HG03103 (cell line): ENCODE measurements around the gene EPOP.
"Not testable (repeated sequence)": the region's sequence is repeated elsewhere in the genome, so short reads cannot be mapped to it uniquely, and the experiment has no call there.

Source experiments
- ATAC-seq: cut with Tn5 transposase; IDR thresholded peaks from one replicate; pipeline ENCODE4 v1.9.1; 2021; ENCODE audit warnings: low read depth; ENCODE audit not compliant: unreplicated experiment

EPOP gene

DNA sequence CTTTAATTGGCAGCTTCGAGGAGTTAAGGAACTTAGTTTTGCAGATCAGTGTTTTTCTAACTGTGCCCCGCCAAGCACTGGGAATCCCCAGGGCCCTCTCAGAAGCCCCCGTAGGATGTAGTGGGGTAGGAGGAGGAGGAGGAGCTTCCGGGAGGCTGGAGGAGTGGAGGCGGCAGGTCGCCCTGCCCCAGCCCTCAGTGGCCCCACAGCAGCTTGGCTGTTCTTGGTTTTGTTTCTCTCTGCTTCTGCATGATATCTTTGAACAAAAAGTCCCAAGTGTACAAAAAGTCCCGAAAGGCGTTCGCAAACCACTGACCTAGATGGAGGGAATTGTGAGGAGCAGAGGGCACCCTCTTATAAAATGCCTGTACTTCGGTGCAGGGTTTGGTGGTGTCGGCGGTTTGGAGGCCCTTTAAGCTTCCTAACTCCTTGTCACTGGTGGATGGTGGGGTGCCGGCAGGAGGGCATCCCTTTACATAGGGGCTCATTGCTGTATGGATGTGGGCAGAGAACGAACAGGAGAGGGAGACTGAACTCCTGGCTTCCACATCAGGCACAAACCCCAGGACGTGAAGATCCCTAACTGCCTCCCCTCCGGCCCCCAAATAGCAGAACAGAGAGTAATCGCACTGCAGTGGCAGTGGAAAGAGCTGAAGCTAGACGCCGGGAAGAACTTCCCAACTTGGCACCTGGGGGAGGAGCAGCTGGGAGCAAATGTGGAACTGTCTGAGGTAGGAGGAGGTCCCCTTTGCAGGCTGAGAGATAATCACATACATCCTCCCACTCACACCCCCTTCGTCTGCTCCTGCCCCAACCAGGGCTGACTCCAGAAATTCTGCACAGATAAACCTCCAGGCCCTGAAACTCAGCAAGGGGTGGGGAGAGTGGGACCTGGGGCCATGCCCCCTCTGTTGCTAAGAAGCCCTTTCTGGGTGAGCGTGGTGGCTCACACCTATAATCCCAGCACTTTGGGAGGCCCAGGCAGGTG lies 20.1 kb downstream of the EPOP start:
- ATAC-seq: no peak

DNA sequence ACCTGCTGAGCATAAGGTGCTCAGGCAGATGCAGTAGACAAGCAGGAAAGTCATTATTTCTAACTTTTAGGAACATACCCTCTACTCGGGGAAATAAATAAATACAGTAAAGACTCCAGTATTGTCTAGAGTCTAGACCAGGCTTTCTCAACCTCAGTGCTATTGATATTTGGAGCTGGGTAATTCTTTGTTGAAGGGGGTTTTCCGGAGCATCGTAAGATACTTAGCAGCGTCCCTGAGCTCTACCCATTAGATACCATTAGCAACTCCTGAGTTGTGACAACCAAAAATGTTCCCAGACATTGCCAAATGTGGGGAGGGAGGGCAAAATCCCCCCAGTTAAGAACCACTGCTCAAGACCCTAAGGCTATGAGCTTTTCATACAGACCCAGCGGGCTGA lies 21.1 kb downstream of the EPOP start:
- no peak for ATAC-seq

DNA sequence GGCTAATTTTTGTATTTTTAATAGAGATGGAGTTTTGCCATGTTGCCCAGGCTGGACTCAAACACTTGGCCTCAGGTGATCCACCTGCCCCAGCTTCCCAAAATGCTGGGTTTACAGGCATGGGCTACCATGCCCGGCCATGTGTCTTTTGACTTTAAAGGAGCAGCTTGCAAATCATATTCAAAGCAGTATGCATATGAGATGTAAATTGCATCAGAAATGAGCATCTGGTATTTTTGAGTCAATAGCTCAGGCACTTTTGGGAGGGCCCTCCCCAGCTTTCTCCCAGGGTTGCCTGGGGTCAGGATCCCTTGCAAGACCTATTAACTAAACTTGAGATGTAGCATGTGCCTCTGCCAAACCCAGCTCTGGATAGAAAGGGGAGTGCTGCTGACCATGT lies 21.5 kb downstream of the EPOP start:
- ATAC-seq: no peak

DNA sequence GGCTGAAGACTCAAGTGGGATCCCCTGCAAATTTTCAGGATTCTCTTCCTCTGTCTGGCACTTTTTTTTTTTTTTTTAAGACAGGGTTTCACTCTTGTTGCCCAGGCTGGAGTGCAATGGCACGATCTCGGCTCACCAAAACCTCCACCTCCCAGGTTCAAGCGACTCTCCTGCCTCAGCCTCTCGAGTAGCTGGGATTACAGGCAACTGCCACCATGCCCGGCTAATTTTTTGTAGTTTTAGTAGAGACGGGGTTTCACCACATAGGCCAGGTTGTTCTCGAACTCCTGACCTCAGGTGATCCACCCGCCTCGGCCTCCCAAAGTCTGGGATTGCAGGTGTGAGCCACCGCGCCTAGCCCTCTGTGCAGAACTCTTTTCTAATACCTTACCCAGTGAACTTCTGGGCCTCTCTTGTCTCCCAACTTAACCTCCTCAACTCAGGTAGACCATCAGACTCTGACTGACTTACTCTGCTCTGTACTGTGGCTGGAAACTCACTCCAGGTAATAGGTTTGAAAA lies 24.0 kb downstream of the EPOP start:
- not testable (repeated sequence) for ATAC-seq

GRCh38 chr17:38637951-38638350 lies 36.8 kb downstream of the EPOP start:
- no peak for ATAC-seq

DNA sequence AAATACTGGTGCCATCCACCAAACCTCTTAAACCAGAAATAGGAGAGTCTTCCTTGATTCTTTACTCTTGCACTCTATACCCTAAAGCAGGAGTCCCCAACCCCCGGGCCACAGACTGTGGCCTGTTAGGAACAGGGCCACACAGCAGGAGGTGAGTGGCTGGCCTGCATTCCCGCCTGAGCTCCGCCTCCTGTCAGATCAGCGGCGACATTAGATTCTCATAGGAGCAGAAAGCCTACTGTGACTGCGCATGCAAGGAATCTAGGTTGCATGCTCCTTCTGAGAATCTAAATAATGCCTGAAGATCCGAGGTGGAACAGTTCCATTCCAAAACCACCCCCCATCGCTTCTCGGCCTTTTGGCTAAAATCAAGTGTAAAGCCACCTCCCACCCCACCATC lies 38.7 kb downstream of the EPOP start:
- no peak for ATAC-seq

- ATAC-seq: no peak
Measured at GRCh38 chr17:38632334-38632733, 42.4 kb downstream of the EPOP start.

DNA sequence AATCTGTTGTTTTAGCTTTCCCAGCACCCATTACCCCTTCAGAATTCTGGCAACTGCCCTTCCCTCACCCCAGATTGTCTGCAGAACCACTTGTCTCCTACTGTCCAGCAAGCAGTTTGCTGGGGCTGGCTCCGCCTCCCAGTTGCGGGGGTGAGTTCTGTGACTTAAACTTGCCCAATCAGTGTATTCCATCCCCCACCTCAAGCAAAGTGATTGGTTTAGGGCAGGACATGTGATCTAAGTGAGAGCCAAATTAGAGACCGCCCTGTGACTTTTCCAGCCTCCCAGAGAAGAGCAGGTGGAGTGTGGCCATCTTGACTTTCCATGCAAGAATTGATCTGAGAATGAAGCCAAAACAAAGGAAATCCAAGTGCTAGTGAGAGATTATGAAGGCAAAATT lies 46.3 kb downstream of the EPOP start:
- no peak for ATAC-seq

DNA sequence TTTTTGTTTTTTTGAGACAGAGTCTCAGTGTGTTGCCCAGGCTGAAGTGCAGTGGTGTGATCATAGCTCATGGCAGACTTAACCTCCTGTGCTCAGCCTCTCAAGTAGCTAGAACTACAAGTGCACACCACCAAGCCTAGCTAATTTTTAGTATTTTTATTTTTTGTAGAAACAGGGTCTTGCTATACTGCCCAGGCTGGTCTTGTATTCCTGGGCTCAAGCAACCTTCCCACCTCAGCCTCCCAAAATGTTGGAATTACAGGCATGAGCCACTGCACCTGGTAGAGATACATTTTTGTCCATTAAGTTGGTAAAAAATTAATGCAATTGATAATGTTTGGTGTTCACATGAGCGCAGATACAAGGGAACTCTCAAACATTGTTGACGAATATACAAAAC lies 46.8 kb downstream of the EPOP start:
- no peak for ATAC-seq

- ATAC-seq: not testable (repeated sequence)
Measured at GRCh38 chr17:38626606-38627226, 48.0 kb downstream of the EPOP start.

DNA sequence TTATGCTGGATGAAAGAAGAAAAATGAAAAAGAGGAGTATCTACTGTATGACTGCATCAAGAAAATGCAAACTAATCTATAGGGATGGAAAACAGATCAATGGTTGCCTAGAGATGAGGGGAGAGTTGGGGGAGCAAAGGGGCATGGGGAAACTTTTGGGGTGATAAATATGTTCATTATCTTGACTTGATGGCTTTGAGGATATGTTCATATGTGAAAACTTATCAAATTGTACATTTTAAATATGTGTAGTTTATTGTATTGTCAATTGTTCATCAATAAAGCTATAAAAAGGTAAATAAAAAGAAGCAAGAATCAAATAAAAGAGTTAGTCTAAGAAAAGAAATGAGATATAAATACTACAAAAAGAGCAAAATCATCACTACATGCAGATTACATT lies 49.3 kb downstream of the EPOP start:
- ATAC-seq: no peak

DNA sequence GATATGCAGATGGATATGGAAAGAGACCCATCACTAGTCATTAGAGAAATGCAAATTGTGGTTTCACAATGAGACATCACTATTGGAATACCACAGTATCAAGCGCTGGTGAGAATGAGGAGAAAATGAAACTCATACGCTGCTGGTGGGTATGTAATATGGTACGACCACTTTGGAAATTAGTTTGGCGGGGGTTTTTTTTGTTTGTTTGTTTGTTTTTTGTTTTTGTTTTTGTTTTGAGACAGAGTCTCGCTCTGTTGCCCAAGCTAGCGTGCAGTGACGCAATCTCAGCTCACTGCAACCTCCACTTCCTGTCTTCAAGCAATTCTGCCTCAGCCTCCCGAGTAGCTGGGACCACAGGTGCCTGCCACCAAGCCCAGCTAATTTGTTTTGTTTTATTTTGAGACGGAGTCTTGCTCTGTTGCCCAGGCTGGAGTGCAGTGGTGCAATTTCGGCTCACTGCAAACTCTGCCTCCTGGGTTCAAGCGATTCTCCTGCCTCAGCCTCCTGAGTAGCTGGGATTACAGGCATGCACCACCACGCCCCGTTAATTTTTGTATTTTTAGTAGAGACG lies 49.9 kb downstream of the EPOP start:
- ATAC-seq: not testable (repeated sequence)
